NCI-H82 (cell line): ENCODE data around the gene CCDC83.
"Not testable (repeated sequence)": the region's sequence is repeated elsewhere in the genome, so short reads cannot be mapped to it uniquely, and the experiment has no call there.

Source experiments
- DNase-seq: peaks from one replicate; lab custom pipeline; 2025; lab: John Stamatoyannopoulos, UW

Gene CCDC83

GRCh38 chr11:85939099-85940015, 84.2 kb downstream of the CCDC83 start:
- DNase-seq = no peak

GRCh38 chr11:85941380-85941973, 86.3 kb downstream of the CCDC83 start:
- peak; percentile 47 for DNase-seq

GRCh38 chr11:85945296-85945695, 90.1 kb downstream of the CCDC83 start:
- DNase-seq = no peak

- DNase-seq = no peak
These were observed 90.6 kb downstream of the CCDC83 start for GRCh38 chr11:85945788-85946187.

DNA sequence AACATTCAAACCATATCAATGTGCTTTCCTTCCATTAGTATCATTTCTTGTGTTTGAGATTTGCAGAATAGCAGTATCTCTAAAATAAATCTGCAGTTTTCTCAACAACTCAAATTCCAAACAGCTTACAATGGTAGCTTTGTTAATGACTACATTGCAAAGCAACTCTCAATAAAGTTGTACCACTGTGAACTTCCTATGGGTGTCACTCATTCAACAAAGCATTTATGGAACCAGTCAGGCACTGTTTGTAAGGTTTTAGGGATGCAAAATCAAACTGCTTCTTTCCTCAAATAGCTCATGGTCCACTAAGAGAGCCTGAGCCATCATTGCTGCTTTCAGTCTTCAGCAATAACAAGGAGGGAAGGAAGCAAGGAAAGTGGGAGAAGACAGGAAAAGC, 91.0 kb downstream of the CCDC83 start:
- no peak for DNase-seq

DNA sequence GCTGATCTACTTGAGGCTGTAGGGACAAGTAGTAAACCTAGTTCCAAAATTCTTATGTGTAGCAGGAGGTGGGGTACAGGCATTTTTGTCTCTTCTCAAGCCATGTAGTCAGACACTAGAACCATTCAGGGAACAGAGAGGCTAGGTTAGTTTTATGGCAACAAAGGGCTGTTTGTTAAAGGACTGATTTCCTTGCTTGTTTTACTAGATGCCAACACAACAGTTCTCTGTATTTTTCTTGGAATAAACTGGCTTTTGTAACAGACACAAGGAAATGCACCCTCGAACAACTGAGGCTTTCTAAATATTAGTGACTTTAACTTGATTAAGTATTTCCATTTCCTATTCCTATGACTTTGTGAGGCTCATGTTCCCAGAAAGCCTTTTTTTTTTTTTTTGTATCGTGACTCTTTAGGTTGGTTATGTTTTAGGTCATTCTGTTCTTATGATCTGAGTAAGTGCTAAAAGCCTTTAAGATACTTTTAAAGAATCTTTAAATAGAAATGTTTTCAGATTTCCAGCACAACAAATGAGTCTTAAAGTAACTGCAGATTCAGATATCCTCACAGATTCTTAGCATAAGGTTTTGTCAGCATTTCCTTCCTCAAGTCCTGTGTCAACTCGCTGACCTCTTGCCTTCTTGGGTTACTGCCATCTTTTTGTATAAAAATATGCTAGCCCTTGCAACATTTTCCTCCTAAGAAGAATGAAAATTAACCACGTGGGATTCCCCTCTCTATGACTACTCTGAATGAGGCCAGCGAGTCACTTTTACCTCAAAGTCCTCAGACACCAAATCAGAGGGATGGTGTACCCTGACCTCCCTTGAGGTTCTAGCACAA, 92.5 kb downstream of the CCDC83 start:
- DNase-seq = no peak

- DNase-seq = no peak
These were observed 93.7 kb downstream of the CCDC83 start for GRCh38 chr11:85948884-85949283.

GRCh38 chr11:85949798-85950197, 94.6 kb downstream of the CCDC83 start:
- DNase-seq = no peak

DNA sequence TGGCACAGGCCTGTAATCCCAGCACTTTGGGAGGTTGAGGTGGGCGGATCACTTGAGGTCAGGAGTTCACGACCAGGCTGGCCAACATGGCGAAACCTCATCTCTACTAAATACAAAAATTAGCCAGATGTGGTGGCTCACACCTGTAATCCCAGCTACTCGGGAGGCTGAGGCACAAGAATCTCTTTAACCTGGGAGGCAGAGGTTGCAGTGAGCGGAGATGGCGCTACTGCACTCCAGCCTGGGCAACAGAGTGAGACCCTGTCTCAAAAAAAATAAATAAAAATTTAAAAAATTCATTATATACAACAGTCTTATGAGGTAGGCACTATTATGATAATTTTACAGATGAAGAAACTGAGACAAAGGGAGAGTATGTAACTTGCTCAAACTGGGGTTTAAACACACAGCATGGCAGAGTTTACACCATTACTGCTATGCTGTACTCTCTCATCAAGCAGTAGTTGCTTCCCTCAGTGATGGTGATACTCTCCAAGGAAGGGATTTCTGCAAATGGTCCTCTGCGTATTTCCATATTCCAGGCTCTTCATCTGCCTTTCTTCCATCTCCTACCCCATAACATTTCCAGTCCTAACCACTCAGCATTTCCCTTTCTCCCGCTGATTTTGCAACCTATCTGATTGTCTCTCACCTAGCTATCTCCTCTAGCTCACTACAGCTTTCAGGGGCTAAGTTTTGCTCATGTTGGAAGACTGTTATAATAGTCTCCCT, 95.3 kb downstream of the CCDC83 start:
- DNase-seq = no peak

DNA sequence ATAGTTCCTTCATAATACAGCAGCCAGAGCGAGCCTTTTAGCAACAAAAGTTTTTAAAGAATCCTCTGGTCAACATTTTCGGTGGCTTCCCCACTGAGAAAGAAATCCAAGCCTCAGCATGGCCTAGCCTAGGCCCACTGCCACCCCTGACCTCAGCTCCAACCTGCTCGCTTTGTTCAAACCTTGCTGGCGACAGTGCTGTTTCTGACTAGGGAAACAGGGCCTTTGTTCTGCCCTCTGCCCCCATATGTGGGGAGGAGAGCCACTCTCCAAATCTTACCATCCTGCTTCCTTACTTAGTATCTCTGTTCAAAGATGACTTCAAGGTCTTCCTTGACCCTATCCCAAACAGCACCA, 95.8 kb downstream of the CCDC83 start:
- DNase-seq = no peak

- DNase-seq = no peak
These were observed 96.4 kb downstream of the CCDC83 start for GRCh38 chr11:85951428-85952107.

DNA sequence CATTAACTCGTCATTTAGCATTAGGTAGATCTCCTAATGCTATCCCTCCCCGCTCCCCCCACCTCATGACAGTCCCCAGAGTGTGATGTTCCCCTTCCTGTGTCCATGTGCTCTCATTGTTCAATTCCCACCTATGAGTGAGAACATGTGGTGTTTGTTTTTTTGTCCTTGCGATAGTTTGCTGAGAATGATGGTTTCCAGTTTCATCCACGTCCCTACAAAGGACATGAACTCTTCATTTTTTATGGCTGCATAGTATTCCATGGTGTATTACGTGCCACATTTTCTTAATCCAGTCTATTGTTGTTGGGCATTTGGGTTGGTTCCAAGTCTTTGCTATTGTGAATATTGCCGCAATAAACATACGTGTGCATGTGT, 96.9 kb downstream of the CCDC83 start:
- DNase-seq = not testable (repeated sequence)

DNA sequence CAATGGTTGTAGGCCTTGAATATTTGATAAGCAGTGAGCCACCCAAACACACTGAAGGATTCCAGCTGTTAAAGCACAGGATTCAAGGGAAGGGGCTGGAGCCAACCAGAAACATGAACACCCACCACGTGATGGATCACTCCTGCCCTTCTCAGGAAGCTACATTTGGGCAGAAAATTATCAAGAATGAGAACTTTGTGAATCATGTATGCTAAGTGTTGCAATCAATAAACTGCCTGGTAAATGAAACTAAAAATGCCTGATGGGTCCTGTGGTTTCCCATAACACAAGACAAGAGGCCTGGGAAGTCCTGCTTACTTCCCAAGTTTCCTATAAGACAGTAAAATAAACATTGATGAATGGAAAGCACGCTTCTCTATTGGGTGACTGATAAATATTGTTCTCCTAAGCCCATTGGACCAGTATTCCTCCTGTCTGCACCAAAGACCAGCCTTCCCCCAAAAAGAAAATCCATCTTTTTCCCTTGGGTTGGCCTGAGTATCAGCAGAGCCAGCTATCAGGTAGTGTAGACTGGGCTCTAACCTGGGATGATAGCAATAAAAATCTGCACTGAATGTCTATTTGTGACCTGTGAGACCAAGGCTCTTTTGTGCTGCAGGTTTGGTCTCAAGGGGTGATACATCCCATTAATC, 98.4 kb downstream of the CCDC83 start:
- DNase-seq = no peak

GRCh38 chr11:85955531-85955930, 100.3 kb downstream of the CCDC83 start:
- DNase-seq = no peak

GRCh38 chr11:85960678-85961077, 105.5 kb downstream of the CCDC83 start:
- DNase-seq = peak; percentile 54

DNA sequence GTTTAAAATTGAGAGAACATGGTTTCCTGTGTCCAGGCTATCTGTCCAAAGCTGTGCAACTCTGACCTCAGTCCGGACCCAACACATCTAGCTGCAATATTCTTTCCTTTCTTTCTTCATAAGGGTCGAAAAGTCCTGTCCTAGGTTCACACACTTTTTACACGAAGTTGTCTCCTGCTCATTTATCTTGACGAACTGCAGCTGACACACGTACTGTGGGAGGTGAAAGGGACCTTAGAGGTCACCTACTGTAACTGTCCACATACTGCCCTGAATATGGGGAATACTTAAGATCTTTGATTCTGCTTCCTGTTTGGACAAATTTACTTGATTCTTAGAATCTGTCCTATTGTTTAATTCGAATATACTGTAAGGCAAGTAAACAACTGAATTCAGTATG, 105.9 kb downstream of the CCDC83 start:
- DNase-seq = no peak

GRCh38 chr11:85961930-85962363, 106.8 kb downstream of the CCDC83 start:
- DNase-seq = no peak

DNA sequence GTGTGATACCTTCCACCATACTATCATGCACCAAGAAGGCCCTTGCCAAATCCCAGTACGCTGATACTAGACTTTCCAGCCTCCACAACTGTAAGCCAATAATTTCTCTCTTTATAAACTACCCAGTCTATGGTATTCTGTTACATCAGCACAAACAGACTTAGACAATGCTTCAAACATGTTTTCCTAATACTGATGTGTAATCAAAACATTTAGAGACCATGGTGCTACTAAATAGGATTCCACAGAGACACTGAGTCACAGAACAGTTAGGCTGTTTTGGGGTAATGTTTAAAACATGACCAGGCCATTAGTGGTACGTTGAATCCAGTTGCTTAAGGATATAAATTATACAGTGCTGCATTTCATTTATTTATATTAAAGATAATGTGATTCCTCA, 110.0 kb downstream of the CCDC83 start:
- DNase-seq = no peak

- DNase-seq = no peak
These were observed 112.3 kb downstream of the CCDC83 start for GRCh38 chr11:85967457-85967856.
